Measurements from ENCODE around the gene CELSR1.

DNA sequence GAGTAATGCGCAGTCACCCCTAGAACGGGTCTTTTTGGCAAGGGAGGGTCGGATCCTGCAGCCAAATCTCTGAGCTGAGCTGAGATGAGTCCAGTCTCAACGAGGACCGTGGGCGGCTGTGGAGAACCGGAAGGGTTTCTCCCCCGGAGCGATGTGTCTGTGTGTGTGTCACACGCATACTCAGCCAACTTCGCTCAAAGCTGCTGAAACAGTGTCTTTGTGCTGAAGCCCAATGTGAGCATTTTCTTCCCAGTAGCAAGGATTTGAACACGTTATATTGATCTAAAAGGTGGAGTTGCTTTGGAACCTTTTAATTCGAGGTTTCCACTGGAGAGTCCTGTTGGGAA lies 1.4 kb upstream of the CELSR1 start:
- TF ChIP-seq, protein P1, sequence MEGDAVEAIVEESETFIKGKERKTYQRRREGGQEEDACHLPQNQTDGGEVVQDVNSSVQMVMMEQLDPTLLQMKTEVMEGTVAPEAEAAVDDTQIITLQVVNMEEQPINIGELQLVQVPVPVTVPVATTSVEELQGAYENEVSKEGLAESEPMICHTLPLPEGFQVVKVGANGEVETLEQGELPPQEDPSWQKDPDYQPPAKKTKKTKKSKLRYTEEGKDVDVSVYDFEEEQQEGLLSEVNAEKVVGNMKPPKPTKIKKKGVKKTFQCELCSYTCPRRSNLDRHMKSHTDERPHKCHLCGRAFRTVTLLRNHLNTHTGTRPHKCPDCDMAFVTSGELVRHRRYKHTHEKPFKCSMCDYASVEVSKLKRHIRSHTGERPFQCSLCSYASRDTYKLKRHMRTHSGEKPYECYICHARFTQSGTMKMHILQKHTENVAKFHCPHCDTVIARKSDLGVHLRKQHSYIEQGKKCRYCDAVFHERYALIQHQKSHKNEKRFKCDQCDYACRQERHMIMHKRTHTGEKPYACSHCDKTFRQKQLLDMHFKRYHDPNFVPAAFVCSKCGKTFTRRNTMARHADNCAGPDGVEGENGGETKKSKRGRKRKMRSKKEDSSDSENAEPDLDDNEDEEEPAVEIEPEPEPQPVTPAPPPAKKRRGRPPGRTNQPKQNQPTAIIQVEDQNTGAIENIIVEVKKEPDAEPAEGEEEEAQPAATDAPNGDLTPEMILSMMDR (IDR thresholded peaks at IDR 0.05) = no peak
- TF ChIP-seq ZFX (IDR thresholded peaks at IDR 0.05; ENCODE audit: borderline replicate concordance) = no peak

Data from 22Rv1 (cell line).